ENCODE results near the gene SYNPO.
A peak's percentile ranks its signal among the peaks of the same experiment; 100 is the strongest.

The SYNPO gene

GRCh38 chr5:150640311-150641005 lies at the start of gene SYNPO:
SYNPO (plus strand) TSS chr5:150640660; CDS start chr5:150648276, 7,616 bp downstream.
- DNase-seq (ENCODE audit: low read depth), result peak; percentile 87

DNA sequence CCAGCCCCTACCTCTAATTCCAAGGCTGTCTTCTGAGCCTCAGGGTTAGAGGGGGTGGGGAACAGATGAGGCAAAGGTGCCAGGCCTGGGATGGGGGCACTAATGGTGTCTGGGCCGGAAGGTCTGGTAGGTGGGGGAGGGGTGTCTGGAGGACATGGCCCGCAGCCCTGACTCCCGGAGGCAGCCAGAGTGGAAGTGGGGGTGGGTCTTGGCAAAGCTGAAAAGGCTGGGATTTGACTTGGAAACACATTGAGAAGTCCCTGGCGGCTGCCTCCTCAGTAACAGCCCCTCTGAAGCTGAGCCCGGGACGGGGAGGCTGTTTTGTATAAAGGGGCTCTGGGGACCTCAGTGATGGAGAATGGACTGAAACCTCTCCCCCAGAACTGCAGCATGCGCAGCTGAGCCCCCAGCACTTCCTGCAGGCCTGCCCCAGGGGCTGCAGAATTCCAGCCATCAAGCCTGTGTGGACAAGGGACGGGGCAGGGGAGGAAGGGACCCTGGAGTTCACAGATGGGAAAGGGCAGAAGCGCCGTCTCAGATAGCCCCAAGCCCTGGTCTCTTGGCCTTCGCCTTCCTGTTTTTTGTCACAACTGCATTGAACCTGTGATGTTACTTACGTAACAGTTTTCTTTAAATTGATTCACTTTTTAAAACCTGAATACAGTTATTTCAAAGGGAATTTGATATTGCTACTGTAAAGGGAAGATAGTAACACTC lies 49.3 kb upstream of the SYNPO start:
- DNase-seq (ENCODE audit: low read depth), result no peak

DNA sequence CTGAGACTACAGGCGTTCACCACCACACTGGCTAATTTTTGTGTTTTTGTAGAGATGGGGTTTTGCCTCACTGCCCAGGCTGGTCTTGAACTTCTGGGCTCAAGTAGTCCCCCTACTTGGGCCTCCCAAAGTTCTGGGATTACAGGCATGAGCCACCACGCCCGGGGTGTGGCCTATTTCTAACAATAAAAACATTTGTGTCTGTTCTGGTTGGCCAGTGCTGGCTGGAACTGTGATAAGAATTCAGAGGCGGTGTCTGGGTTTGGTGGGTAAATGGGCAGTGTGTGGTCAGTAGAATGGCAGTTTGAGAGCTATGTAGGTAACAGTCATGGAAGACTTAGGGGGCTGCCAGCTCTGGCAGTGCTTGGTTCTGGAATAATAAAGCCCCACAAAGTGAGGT lies 46.9 kb upstream of the SYNPO start:
- no peak for DNase-seq (ENCODE audit: low read depth)

DNA sequence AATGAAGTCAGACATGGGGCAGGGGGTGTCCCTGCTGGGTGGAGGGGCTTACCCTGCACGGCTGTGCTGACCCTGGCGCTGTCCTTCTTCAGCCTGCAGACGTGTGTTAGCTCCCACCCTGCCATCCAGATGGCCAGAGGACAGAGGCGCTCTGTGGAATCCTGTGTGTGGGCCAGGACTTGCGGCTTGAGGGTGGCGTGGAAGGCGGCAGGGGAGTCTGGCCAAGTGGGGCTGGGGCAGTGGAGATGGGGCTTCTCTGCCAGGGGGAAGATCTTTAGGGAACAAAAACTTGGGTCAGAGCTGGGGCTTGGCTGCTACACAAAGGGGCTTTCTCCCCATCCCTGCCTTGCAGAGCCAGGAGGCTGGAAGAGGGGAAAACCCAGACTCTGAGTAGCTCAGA lies 46.5 kb upstream of the SYNPO start:
- no peak for DNase-seq (ENCODE audit: low read depth)

GRCh38 chr5:150595466-150596031 lies 44.9 kb upstream of the SYNPO start:
- DNase-seq (ENCODE audit: low read depth), result no peak

DNA sequence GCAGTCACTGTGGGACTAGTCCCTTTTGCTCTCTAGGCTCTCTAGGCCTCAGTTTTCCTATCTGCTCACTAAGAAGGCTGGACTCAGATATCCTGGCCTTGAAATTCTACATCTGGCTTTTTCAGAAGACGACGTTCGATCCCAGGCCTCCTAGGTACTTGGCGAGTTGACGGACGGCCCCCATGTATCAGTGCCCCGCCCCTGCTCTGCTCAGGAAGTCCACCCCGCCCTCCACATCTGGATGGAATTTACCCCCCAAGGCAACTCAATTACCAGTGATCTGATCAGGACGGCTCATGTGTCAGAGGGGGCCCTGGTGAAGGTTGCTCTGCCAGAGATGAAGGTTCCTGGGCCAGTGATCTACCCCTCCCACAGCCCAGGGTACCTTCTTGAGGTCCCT lies 44.1 kb upstream of the SYNPO start:
- no peak for DNase-seq (ENCODE audit: low read depth)

GRCh38 chr5:150596826-150597225 lies 43.6 kb upstream of the SYNPO start:
- DNase-seq (ENCODE audit: low read depth), result no peak

GRCh38 chr5:150598006-150598405 lies 42.5 kb upstream of the SYNPO start:
- DNase-seq (ENCODE audit: low read depth), result no peak

- no peak for DNase-seq (ENCODE audit: low read depth)
Observed at GRCh38 chr5:150598821-150599273, 41.6 kb upstream of the SYNPO start.

DNA sequence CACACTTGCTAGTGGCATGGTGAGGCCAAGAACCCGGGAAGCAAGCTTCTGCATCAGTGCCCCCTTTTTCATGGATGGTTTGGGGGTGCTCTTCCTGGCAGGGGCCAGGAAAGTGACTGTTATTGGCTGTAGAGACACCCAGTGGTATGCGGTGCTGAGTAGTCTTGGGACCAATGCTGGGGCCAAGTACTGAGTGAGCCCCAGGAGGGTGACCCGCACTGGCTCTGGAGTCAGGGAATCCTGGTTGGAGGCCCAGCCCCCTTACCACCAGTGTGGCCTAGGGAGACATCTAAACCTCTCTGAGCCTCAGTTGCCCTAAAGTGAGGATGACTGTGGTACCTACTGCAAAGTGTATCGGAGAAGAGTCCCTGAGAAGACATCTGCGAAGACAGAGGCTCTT lies 41.2 kb upstream of the SYNPO start:
- no peak for DNase-seq (ENCODE audit: low read depth)

- no peak for DNase-seq (ENCODE audit: low read depth)
Observed at GRCh38 chr5:150599917-150600511, 40.4 kb upstream of the SYNPO start.

DNA sequence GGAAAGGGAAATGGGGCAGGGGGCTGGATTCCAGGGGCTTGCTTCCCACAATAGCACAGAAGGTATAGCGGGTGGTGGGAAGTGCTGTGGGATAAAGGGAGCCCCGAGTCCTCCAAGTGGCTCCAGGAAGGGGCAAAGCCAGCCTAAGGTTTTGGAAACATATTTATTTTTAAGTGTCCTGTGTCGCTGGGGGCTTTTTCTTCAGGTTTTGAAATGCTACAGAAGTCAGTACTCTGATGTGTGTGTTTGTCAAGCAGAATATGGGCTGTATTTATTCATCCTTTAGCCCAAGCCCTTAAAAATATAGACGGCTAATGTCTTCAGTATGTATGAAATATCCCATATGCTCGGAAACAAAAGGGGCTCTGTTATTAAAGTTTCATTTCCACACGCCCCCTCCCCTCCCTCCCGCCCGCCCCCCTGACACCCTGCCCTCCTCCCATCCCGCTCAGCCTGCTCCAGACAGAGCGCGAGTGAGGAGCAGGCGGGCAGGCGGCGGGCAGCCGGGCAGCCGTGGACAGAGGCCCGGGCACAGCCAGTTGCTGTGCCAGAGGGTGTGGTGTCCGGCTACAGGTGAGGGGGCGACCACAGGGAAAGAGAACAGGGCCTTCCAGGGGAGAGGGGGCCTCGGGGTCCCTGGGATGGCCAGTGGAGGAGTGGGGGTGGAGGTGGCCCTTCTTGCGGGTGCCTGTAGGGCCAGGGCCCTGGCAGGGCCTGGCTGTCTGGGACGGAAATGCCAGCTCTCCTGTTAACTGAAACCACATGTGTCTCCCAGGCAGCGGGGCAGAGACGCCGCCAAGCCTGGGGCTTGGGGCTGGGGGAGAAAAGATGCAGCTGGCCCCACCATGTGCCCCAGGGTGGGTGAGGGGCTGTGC lies 39.6 kb upstream of the SYNPO start:
- no peak for DNase-seq (ENCODE audit: low read depth)

GRCh38 chr5:150601491-150602345 lies 38.7 kb upstream of the SYNPO start:
- DNase-seq (ENCODE audit: low read depth), result no peak

GRCh38 chr5:150603052-150603451 lies 37.4 kb upstream of the SYNPO start:
- no peak for DNase-seq (ENCODE audit: low read depth)

DNA sequence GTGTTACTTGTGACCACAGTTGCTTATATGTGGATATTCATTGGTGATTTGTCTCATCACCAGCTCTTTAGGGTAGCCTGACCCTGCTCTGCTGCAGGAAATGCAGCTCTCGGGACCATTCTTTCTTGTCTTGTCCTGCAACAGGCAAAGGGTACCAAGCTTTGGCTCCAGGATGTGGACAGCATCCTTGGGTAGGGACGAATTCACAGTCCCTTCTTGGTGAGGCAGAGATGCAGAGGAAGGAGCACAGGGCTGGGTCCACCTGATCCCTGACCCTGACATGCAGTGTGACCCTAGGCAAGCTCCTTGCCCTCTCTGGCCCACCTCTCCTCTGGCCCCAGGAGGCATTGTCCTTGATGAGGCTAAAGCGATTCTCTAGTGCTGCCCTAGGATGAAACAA lies 37.0 kb upstream of the SYNPO start:
- no peak for DNase-seq (ENCODE audit: low read depth)

DNA sequence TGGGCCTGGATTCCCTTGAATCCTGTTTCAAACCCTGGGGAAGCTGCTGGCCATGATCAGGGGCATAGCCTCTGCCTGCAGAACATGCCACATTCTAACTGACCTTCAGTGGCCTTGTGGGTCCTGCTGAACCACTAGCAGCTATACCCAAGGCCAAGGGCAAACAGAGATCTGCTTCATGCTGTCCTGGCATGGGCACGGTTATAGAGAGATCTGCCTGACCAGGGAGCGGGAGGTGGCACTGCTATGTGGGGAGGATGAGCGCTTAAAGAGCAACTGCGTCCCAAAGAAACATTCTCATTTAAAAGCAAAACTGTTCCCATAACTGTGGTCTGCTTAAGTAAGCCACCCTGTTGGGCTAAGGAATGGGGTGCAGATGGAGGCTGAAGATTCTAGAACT lies 36.5 kb upstream of the SYNPO start:
- DNase-seq (ENCODE audit: low read depth), result no peak

DNA sequence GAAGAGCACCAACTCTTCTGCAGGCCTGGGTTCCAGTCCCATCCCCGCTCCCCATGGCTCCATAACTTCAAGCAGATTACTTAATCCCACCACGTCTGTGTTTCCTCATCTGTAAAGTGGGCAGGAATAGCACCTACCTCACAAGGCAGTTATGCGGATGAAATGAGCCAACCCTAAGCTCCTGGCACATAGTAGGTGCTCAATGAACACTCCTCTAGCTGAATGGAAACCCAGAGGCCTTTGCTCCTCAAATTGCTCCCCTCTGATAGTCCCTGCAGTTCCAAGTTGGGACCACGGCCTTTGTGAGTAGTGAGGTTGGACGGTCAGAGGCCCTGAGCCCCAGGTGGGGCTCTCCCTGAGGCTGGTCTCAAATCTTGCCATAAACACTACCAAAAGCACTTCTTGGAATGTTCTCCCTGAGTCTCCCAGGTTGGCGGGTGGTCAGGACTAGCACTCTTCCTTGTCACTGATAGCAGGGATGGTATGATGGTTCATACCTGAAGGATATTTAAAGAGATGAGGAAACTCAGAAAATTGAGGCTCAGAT lies 35.5 kb upstream of the SYNPO start:
- no peak for DNase-seq (ENCODE audit: low read depth)

DNA sequence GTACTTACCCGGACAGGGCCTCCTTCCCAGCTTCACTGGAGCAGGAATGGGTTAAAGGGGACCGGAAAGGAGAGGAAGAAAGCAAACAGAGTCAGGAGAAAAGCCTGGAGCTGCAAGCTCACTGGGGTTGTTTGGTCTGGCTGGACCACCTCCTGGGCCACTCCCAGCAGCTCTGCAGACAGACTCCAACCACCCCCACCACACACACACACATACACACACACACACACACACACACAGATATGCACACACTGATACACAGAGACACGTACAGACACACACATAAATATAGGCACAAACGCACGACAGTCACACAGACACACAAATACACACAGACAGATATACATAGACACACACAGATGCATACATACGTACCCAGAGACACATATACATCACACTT lies 34.9 kb upstream of the SYNPO start:
- DNase-seq (ENCODE audit: low read depth), result no peak

DNA sequence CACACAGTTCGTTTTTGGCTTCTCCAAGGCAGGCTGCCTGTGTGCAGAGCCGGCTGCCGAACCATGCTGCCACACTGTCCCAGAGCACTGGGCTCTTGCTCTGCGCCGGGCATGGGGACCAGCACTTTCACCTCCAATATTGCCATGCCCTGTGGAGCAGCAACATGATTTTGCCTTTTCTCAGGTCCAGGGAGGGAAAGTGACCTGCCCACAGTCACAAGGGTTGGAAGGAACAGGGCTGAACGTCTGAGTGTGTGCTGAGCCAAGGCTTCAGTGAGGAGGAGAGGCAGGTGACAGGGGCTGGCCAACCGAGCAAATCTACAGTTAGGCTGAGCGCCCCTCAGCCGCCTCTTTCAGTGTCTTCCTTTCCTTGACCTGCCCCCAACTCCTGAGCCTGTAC lies 34.0 kb upstream of the SYNPO start:
- DNase-seq (ENCODE audit: low read depth), result no peak

DNA sequence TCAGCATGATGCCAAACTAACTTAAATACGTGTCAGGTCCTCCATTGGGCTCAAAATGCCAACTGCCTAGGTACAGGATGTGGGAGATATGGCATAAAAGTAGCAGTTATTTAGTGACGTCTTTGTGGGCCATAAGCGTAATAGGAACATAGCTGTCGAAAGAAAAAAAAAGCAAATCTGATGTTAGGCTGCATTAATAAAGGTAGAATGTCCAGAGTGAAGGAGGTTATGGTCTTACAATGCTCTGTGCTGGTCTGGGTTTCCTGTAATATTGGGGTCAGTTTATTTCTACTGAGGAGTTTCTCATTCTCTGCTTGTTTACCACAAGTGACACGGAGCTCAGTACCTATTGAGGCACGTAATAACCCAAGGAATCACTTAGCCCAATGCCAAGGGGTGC lies 33.4 kb upstream of the SYNPO start:
- no peak for DNase-seq (ENCODE audit: low read depth)

DNA sequence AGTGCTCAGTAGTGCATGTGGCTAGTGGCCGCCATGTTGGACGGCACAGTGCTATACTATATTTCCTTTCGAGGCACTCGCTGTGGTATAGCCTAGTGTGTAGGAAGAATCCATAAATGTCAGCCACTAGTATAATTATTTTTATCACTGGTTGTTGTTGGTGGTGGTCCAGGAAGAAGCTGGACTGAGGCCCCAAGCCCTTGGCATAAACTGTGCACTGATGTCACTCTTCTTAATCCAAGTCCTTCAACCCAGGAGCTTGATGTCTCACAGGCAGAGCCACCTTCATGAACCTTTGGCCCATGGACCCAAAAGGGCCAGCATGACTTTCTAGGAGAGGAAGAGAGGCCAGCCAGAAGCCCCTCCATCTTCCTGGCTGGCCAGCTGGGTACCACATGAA lies 32.5 kb upstream of the SYNPO start:
- DNase-seq (ENCODE audit: low read depth), result no peak
